GM19023 (cell line): ENCODE results near the gene AZGP1.
"Not testable (repeated sequence)": the region's sequence is repeated elsewhere in the genome, so short reads cannot be mapped to it uniquely, and the experiment has no call there.

ENCODE experiments used
- ATAC-seq: cut with Tn5 transposase; IDR thresholded peaks from one replicate; pipeline ENCODE4 v1.9.1; 2021; ENCODE audit warnings: mild to moderate bottlenecking, moderate library complexity; ENCODE audit not compliant: unreplicated experiment

The AZGP1 gene

DNA sequence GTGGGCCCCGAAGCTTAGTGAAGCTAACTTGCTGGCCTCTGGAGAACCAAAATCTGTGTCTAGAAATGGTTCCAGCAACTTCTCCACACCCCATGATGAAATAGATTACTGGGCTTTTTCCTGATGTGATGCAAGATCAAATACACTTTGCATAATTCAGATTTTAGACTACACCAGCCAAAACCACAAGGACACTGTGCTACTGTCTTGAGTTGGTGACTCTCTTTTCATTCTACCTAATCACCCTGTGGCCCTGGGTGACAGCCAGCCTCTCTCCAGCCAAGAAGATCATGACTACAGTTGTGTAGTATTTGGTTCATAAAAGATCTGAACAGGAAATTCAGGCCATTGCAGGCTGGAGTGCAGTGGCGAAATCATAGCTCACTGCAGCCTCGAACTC, 22.2 kb downstream of the AZGP1 start:
- no peak for ATAC-seq

DNA sequence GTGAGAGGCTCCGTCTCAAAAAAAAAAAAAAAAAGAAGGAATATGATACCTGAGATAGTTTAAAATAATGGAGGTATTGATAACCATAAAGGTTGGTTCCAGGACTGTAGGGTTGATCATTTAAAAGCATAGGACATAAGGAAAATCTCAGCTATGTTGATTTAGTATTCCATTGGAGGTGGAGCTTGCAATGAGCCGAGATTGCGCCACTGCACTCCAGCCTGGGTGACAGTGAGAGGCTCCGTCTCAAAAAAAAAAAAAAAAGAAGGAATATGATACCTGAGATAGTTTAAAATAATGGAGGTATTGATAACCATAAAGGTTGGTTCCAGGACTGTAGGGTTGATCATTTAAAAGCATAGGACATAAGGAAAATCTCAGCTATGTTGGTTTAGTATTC, 23.2 kb downstream of the AZGP1 start:
- not testable (repeated sequence) for ATAC-seq

DNA sequence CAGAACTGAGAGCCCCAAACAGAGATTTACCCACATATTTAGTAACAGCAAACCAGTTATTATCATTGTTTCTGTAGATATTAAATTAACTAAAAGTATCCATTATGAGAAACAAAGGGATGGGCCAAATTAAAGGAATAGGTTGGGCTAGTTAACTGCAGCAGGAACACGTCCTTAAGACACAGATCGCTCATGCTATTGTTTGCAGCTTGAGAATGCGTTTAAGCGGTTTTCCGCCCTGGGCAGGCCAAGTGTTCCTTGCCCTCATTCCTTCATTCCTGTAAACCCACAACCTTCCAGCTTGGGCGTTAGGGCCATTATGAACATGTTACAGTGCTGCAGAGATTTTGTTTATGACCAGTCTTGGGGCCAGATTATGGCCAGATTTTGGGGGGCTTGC, 25.0 kb downstream of the AZGP1 start:
- not testable (repeated sequence) for ATAC-seq

- ATAC-seq, result no peak
These were observed 26.1 kb downstream of the AZGP1 start for GRCh38 chr7:99949645-99950228.

DNA sequence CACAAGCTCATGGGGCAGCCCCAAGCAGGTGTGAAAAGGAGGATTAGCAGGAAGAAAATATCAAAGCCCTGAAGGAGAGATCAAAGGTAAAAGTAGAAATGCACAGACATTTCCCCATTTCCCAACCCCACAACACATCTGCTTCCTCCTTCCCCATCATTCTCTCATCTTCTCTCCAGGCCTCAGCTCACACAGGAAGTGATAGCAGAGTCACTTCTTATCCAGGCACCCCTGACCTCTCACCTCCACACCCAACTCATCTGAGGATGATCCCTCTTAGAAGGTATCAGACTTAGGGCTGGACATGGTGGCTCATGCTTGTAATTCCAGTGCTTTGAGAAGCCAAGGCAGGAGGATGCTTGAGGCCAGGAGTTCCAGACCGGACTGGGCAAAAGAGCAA, 28.2 kb downstream of the AZGP1 start:
- ATAC-seq, result no peak

DNA sequence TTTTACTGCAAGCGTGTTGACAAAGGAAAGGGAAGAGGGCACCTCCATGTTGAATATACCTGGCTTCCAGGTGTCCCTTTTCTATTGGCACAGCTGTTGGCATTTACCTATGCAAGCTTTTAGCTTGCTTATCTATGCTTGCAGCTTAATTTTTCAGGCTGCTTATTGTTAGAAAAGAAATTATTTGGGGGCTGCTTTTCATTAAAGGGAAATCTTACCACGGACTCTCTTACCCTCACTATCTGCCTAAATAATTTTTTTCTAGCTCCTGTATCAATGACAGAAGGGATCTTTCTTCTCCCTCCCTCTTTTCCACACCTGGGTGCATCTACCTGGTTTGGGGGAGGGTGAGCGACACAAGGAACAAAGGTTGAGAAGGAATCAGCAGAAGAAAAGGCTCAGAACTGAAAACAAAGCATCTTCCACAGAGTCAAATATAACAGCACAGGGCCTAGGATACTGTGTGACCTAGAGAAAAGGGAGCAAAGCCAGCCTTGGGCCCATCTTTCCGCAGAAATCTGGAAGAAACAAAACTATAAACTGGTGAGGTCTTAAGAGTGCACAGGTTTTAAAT, 31.2 kb downstream of the AZGP1 start:
- no peak for ATAC-seq

GRCh38 chr7:99943641-99944496, 32.0 kb downstream of the AZGP1 start:
- ATAC-seq, result no peak

DNA sequence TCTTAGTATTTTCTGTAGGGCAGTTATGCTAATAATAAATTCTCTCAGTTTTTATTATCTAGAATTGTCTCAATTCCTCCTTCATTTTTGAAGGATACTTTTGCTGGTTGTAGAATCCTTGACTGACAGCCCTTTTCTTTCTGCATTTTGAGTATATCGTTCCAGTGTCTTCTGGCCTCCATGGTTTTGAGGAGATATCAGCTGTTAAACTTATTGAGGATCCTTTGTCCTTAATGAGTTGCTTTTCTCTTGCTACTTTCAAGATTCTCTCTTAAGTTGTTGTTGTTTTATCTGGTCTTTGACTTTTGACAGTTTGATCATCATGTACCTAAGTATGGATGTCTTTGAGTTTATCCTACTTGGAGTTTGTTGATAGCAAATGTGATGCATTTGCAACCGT, 37.5 kb downstream of the AZGP1 start:
- no peak for ATAC-seq

DNA sequence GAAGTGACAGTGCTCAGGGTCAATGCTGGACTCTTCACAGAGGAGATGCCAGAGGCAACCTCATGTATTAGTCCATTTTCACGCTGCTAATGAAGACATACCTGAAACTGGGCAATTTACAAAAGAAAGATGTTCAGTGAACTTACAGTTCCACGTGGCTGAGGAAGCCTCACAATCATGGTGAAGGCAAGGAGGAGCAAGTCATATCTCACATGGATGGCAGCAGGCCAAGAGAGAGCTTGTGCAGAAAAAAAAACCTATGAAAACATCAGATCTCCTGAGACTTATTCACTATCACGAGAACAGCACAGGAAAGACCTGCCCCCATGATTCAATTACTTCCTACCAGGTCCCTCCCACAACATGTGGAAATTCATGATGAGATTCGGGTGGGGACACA, 40.8 kb downstream of the AZGP1 start:
- not testable (repeated sequence) for ATAC-seq

DNA sequence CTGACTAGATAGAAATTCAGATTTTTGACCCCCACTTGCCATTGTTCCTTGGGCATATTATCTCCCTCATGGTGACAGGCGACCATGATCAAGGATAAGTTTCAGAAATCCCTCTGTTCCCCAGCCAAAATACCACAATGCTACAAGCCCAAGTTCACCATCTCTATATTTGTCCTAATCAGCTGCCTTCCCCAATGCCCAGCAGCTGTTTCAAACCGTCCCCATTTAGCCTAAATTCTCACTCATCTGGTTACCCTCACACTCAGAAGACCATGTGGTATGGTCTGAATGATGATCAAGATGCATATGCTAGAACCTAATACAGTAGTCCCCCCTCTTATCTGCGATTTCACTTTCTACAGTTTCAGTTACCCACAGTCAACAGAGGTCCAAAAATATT, 45.5 kb downstream of the AZGP1 start:
- ATAC-seq, result no peak

GRCh38 chr7:99929730-99930053, 46.1 kb downstream of the AZGP1 start:
- ATAC-seq, result no peak

- ATAC-seq, result no peak
These were observed 46.7 kb downstream of the AZGP1 start, which contains the start of gene GJC3 for GRCh38 chr7:99928994-99929729. Gene GJC3, minus strand, starts transcription at chr7:99929620. Its CDS starts 0 bp downstream, at chr7:99929620.

GRCh38 chr7:99928188-99928587, 47.6 kb downstream of the AZGP1 start:
- ATAC-seq, result no peak

DNA sequence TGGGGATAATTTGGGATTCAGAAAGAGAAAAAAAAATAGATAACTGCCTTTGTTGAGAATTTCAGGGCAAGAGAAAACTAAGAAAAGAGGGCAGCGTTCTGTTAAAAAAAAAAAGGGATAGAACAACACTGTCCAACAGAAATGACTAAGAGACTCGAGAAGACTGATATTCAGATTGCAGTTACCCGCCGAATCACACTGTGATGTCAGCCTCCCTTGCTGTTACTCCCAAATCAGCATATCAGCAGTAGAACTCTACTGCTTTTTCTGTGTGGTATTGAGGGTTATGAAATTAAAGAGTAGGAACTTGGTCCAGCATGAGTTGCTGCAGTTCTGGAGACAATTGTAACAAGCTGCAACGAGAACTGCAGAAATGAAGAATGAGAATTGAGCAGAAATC, 48.3 kb downstream of the AZGP1 start:
- no peak for ATAC-seq

GRCh38 chr7:99926321-99926720, 49.5 kb downstream of the AZGP1 start:
- ATAC-seq, result no peak

GRCh38 chr7:99923200-99923599, 52.6 kb downstream of the AZGP1 start:
- no peak for ATAC-seq

GRCh38 chr7:99920149-99920548, 55.7 kb downstream of the AZGP1 start:
- ATAC-seq, result no peak

DNA sequence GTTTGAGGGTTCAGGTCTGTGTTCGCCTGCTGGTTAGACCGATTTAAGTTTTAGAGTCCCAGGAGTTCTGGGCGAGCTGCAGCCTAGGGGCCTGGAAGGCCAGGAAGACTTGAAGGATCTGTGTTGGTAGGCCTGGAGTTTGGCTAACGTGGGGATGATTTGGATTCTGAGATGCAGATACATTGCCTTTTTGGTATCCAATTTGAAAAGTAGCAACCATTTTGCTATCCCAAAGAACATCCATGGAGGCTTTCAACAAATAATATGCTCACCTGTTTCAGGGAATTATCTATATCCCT, 56.1 kb downstream of the AZGP1 start:
- ATAC-seq, result no peak

DNA sequence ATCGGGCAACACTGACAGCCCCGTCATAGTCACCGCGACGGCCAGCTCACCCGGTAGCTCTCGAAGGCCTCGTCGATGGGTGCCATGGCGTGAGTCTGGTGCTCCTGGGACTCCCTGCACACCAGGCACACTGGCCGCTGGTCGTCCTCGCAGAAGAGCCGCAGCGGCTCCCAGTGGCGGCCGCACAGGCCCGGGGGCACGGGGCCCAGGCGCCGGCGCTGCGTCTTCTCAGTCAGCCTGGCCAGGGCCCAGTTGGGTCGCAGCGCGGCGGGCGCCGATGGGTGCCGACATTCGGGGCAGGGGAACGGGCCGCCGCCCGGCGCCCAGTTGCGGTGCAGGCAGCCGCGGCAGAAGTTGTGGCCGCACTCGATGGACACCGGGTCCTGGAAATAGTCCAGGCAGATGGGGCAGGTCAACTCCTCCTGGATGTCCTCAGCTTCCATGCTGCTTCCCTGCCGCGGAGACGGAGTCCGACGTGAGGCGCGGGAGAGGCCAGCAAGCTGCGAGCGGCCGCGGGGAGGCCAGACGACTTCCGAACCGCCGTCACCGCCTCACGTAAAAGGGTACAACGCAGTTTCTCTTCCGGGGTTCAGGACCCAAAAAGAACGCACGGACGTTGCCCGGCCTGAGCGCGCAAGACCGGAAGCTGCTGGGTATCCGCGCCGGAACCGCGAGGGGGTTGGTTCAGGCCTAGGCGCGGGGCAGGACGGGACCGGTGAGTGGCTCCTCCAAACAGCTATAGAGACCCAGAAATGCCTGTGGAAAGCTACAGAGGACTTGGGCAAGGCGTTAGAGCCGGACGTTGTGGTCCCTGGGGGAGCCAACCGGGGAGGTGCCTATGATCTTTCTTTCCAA, 56.6 kb downstream of the AZGP1 start, which contains the start of gene TRIM4:
Gene TRIM4 (minus strand): TSS at position 572 of the 855 bp plus-strand sequence. CDS start 129 bp downstream, at position 443.
- peak; percentile 98 for ATAC-seq
